ENCODE results near the gene WDR26.
"Not testable (repeated sequence)": the region's sequence is repeated elsewhere in the genome, so short reads cannot be mapped to it uniquely, and the experiment has no call there.

Gene WDR26

GRCh38 chr1:224392411-224393249 lies 42.0 kb downstream of the WDR26 start:
- DNase-seq, result no peak

- no peak for DNase-seq
Measured at GRCh38 chr1:224390517-224390916, 44.1 kb downstream of the WDR26 start.

- no peak for DNase-seq
Measured at GRCh38 chr1:224387943-224388342, 46.7 kb downstream of the WDR26 start.

GRCh38 chr1:224387302-224387912 lies 47.2 kb downstream of the WDR26 start:
- peak; percentile 45 for DNase-seq

- DNase-seq, result no peak
Measured at GRCh38 chr1:224383218-224383617, 51.4 kb downstream of the WDR26 start.

- no peak for DNase-seq
Measured at GRCh38 chr1:224381880-224382548, 52.6 kb downstream of the WDR26 start.

- peak; percentile 69 for DNase-seq
Measured at GRCh38 chr1:224380003-224380402, 54.6 kb downstream of the WDR26 start.

- DNase-seq, result no peak
Measured at GRCh38 chr1:224378855-224379631, 55.6 kb downstream of the WDR26 start.

- DNase-seq, result peak; percentile 31
Measured at GRCh38 chr1:224377676-224378006, 57.0 kb downstream of the WDR26 start.

- DNase-seq, result no peak
Measured at GRCh38 chr1:224375059-224375458, 59.5 kb downstream of the WDR26 start.

- DNase-seq, result no peak
Measured at GRCh38 chr1:224373008-224373590, 61.5 kb downstream of the WDR26 start.

- no peak for DNase-seq
Measured at GRCh38 chr1:224368409-224368808, 66.2 kb downstream of the WDR26 start.

GRCh38 chr1:224359207-224359606 lies 75.4 kb downstream of the WDR26 start:
- DNase-seq, result no peak

- no peak for DNase-seq
Measured at GRCh38 chr1:224358237-224358636, 76.4 kb downstream of the WDR26 start.

- DNase-seq, result no peak
Measured at GRCh38 chr1:224357626-224358124, 76.9 kb downstream of the WDR26 start.

GRCh38 chr1:224356685-224357625 lies 77.6 kb downstream of the WDR26 start, which contains the start of gene CNIH4:
Gene CNIH4 (plus strand): TSS chr1:224356879. CDS start chr1:224356925, 46 bp downstream.
- DNase-seq, result peak; percentile 95

- DNase-seq, result no peak
Measured at GRCh38 chr1:224353975-224354925, 80.3 kb downstream of the WDR26 start.

GRCh38 chr1:224352436-224353085 lies 82.0 kb downstream of the WDR26 start:
- DNase-seq, result not testable (repeated sequence)

GRCh38 chr1:224349716-224350115 lies 84.9 kb downstream of the WDR26 start:
- DNase-seq, result not testable (repeated sequence)

Data from CD4-positive, alpha-beta T cell treated with Interleukin-10 for 1 hour (primary cell).